GM12878 (cell line): ENCODE results near the gene SOAT2. TPM values are rescaled to one million over a fixed set of nuclear protein-coding genes. Genes with fewer than 3 reads are reported as not detected.

ENCODE experiments used
- ATAC-seq: fragments of 200-7000 bp; cut with Tn5 transposase; 3 replicates; pipeline ENCODE4 v1.9.1; 2020; ENCODE audit warnings: mild to moderate bottlenecking, moderate library complexity
- BruUV-seq: library from RNA; stranded (reverse); fragments of 400-500 nt; replicated peaks from 2 replicates; lab custom pipeline; 2021; lab: Mats Ljungman, UMichigan
- CTCF ChIA-PET: fragments of 300-600 bp; sonication (Branson Sonifier 250); formaldehyde crosslinking; extraction: SDS; loops from one replicate; lab custom pipeline; 2021; ENCODE audit warnings: inconsistent platforms; lab: Yijun Ruan, JAX
- POLR2A ChIA-PET: fragments of 350-600 bp; formaldehyde crosslinking; extraction: SDS; loops from one replicate; lab custom pipeline; 2021; ENCODE audit warnings: inconsistent platforms; lab: Charles Lee
- RAD21 ChIA-PET: fragments of 300-600 bp; sonication (Branson Sonifier 250); formaldehyde crosslinking; loops from one replicate; lab custom pipeline; 2023; ENCODE audit warnings: antibody characterized with exemption; ENCODE audit not compliant: unreplicated experiment; lab: Charles Lee
- SMC1A ChIA-PET: fragments of 300-600 bp; sonication (Branson Sonifier 250); formaldehyde crosslinking; loops from one replicate; lab custom pipeline; 2023; ENCODE audit not compliant: unreplicated experiment, uncharacterized antibody; lab: Charles Lee
- DNase-seq: peaks from one replicate; pipeline ENCODE4 v3.0.0-alpha.2; 2011; ENCODE audit warnings: low read depth, low spot score
- FAIRE-seq: peaks from 3 replicates; lab custom pipeline; 2011; peaks lifted over from hg19 to GRCh38; lab: Jason Lieb, UNC
- H2AFZ ChIP-seq: 2 replicates; pipeline ENCODE4 v1.6.0; 2011; ENCODE audit warnings: low read depth, low read length, control low read depth; ENCODE audit not compliant: control insufficient read depth
- H3K27ac ChIP-seq: 2 replicates; pipeline ENCODE4 v1.5.1; 2011; ENCODE audit warnings: control low read depth; ENCODE audit not compliant: control insufficient read depth, insufficient read depth
- H3K27me3 ChIP-seq, 2 experiments: replicated peaks in 1 of 2; 2 replicates each; pipeline versions ENCODE4 v1.6.0 to v1.6.1; 2011; ENCODE audit warnings: low read length in 1 of 2; ENCODE audit not compliant: control insufficient read depth in 2 of 2, insufficient read depth in 2 of 2
- H3K36me3 ChIP-seq, 2 experiments: 2 replicates each; pipeline ENCODE4 v1.5.1; 2011; ENCODE audit warnings: low read length in 1 of 2; ENCODE audit not compliant: control insufficient read depth in 2 of 2, insufficient read depth in 2 of 2
- H3K4me1 ChIP-seq: 2 replicates; pipeline ENCODE4 v1.6.1; 2011; ENCODE audit warnings: mild to moderate bottlenecking, low read length, moderate library complexity, mixed read lengths; ENCODE audit not compliant: control insufficient read depth, insufficient read depth
- H3K4me2 ChIP-seq: 2 replicates; pipeline ENCODE4 v1.6.0; 2011; ENCODE audit warnings: control low read depth; ENCODE audit not compliant: control insufficient read depth, insufficient read depth
- H3K4me3 ChIP-seq: fragments of 200-600 bp; sonication (generic); 2 replicates; pipeline ENCODE4 v1.5.1; 2016
- H3K79me2 ChIP-seq: 2 replicates; pipeline ENCODE4 v1.6.0; 2011; ENCODE audit warnings: low read length; ENCODE audit not compliant: control insufficient read depth, insufficient read depth
- H3K9ac ChIP-seq: 2 replicates; pipeline ENCODE4 v1.8.0; 2011; ENCODE audit warnings: low read length, control low read depth, mixed read lengths; ENCODE audit not compliant: control insufficient read depth, insufficient read depth
- H3K9me3 ChIP-seq: replicated peaks from 3 replicates; pipeline ENCODE4 v1.5.1; 2011; ENCODE audit warnings: mild to moderate bottlenecking, low read length; ENCODE audit not compliant: control insufficient read depth, insufficient read depth
- H4K20me1 ChIP-seq: 2 replicates; pipeline ENCODE4 v1.6.0; 2011; ENCODE audit not compliant: control insufficient read depth, insufficient read depth
- ATF7 ChIP-seq: fragments of 450-650 bp; IDR thresholded peaks from 2 replicates; pipeline ENCODE4 v1.6.1; 2016; ENCODE audit warnings: low read depth, mild to moderate bottlenecking
- GATAD2B ChIP-seq: fragments of 450-650 bp; conservative IDR thresholded peaks from 2 replicates; pipeline ENCODE4 v1.6.1; 2017; ENCODE audit warnings: low read depth, mild to moderate bottlenecking, moderate library complexity
- IKZF1 ChIP-seq: fragments of 450-650 bp; conservative IDR thresholded peaks from 2 replicates; pipeline ENCODE4 v1.6.1; 2017; ENCODE audit warnings: antibody characterized with exemption, mild to moderate bottlenecking
- POLR2AphosphoS5 ChIP-seq: IDR thresholded peaks from 2 replicates; pipeline ENCODE4 v1.6.1; 2011; ENCODE audit warnings: mild to moderate bottlenecking, low read length, inconsistent platforms
- RB1 ChIP-seq: fragments of 450-650 bp; formaldehyde crosslinking; IDR thresholded peaks from 2 replicates; pipeline ENCODE4 v1.6.1; 2017; ENCODE audit warnings: mild to moderate bottlenecking, borderline replicate concordance
- RUNX3 ChIP-seq: IDR thresholded peaks from 2 replicates; pipeline ENCODE4 v1.6.1; 2012; ENCODE audit warnings: low read length, inconsistent platforms
- SPI1 ChIP-seq: IDR thresholded peaks from 2 replicates; pipeline ENCODE4 v1.6.1; 2011; ENCODE audit warnings: low read depth, mild to moderate bottlenecking, low read length, moderate library complexity, borderline replicate concordance; ENCODE audit not compliant: insufficient read depth
- WGBS: methylation state at CpG from one replicate; pipeline ENCODE4 v1.1.6; 2016; ENCODE audit warnings: low lambda C conversion rate; ENCODE audit not compliant: insufficient replicate concordance, insufficient coverage; ENCODE audit errors: missing lambda C conversion rate; 5-methylcytosine and 5-hydroxymethylcytosine counted together
- in situ Hi-C: fragments of 300-500 bp; cut with MboI; formaldehyde crosslinking; loops from 9 replicates; pipeline ENCODE4 v1.14.3; 2018; ENCODE audit warnings: mixed read lengths
- intact Hi-C: fragments of 100-400 bp; cut with micrococcal nuclease; formaldehyde crosslinking; loops from one replicate; pipeline ENCODE4 v1.14.2; 2022; ENCODE audit not compliant: unreplicated experiment
- polyA plus RNA-seq, 11 experiments: library from polyadenylated mRNA; depleted of rRNA in 4 of 11; unstranded in 6 of 11; stranded (reverse) in 5 of 11; fragments of >200 nt; fragmentation: Nextera tagmentation in 4 of 11; fragmentation: Illumina TruSeq in 1 of 11; extraction: Ambion mirVana in 4 of 11; extraction: Trizol in 1 of 11; gene quantifications; 1 replicate in 1 of 11; 2 replicates in 10 of 11; pipeline versions ENCODE4 v1.2.1 to v1.2.3, GENCODE V29; 2011 to 2016; ENCODE audit warnings: inconsistent platforms in 2 of 11, missing spikeins in 2 of 11, low read depth in 1 of 11
- total RNA-seq, 4 experiments: library from RNA; depleted of rRNA in 3 of 4; stranded (reverse); fragments of >200 nt in 3 of 4; fragmentation: Illumina TruSeq in 1 of 4; extraction: Trizol in 1 of 4; gene quantifications; 2 replicates each; pipeline versions ENCODE4 v1.2.1 to v1.2.3, GENCODE V29; 2013 to 2021
- TF ChIP-seq, protein P1 (sequence below): fragments of 450-650 bp; IDR thresholded peaks from 2 replicates; pipeline ENCODE4 v1.6.1; 2017; ENCODE audit warnings: mild to moderate bottlenecking, moderate library complexity

SOAT2 gene
- total and polyA plus RNA-seq, 10 of the 15 experiments (the other 5 are each of a cell fraction or from before 2014, with no cell fraction given) = 0.08 to 1.7 (median 0.69) TPM

- no peak overlapping the region for H3K4me3 ChIP-seq
- POLR2A ChIA-PET = interaction anchor here (0.7 to 1.9 kb wide), 3 partner anchors 9 to 32 kb away, joined by 4 to 7 read pairs (median 4); partner anchors contain the start of gene SOAT2
- WGBS = 47% methylated on average over 6 of the region's 6 CpGs
These were observed 9.4 kb upstream of the SOAT2 start for GRCh38 chr12:53093777-53094393.

More at GRCh38 chr12:53093777-53094393, 9.4 kb upstream of the SOAT2 start:
- RAD21 ChIA-PET = interaction anchor here (0.6 kb wide), 1 partner anchor 66 kb away, joined by 3 read pairs; no protein-coding TSS in a partner anchor
- Histone ChIP-seq H3K9me3 (no peaks in the 10 kb centered on the region), H3K4me2 (no peak overlapping the region), H4K20me1 (no peaks in the 10 kb centered on the region), H3K9ac (no peak overlapping the region), H3K36me3 (no peaks in the 10 kb centered on the region), H3K27me3 (peaks cover 0 to 3% of the 10 kb centered on the region in 2 experiments; a peak in 3 of 4 replicates), H3K4me1 (peaks cover 6% of the 10 kb centered on the region), H3K27ac (no peak overlapping the region), H3K79me2 (no peaks in the 10 kb centered on the region), H2AFZ (0 out of 2 replicates have a peak overlapping the region, but pooled peaks have one; percentile 29)
- in situ Hi-C loops = no loop called here
- CTCF ChIA-PET = interaction anchor here (0.9 to 11.8 kb wide), 4 partner anchors 9 to 40 kb away, joined by 3 to 177 read pairs (median 14); partner anchors contain the start of gene SPRYD3
- FAIRE-seq = no peak
- TF ChIP-seq IKZF1 (0 out of 2 replicates have a peak, but pooled peaks have one; percentile 6), SPI1 (peak; percentile 67), ATF7 (0 out of 2 replicates have a peak, but pooled peaks have one; percentile 31), POLR2AphosphoS5 (no peak), GATAD2B (no peak), RB1 (no peak), RUNX3 (0 out of 2 replicates have a peak, but pooled peaks have one; percentile 8)
- TF ChIP-seq, protein P1, sequence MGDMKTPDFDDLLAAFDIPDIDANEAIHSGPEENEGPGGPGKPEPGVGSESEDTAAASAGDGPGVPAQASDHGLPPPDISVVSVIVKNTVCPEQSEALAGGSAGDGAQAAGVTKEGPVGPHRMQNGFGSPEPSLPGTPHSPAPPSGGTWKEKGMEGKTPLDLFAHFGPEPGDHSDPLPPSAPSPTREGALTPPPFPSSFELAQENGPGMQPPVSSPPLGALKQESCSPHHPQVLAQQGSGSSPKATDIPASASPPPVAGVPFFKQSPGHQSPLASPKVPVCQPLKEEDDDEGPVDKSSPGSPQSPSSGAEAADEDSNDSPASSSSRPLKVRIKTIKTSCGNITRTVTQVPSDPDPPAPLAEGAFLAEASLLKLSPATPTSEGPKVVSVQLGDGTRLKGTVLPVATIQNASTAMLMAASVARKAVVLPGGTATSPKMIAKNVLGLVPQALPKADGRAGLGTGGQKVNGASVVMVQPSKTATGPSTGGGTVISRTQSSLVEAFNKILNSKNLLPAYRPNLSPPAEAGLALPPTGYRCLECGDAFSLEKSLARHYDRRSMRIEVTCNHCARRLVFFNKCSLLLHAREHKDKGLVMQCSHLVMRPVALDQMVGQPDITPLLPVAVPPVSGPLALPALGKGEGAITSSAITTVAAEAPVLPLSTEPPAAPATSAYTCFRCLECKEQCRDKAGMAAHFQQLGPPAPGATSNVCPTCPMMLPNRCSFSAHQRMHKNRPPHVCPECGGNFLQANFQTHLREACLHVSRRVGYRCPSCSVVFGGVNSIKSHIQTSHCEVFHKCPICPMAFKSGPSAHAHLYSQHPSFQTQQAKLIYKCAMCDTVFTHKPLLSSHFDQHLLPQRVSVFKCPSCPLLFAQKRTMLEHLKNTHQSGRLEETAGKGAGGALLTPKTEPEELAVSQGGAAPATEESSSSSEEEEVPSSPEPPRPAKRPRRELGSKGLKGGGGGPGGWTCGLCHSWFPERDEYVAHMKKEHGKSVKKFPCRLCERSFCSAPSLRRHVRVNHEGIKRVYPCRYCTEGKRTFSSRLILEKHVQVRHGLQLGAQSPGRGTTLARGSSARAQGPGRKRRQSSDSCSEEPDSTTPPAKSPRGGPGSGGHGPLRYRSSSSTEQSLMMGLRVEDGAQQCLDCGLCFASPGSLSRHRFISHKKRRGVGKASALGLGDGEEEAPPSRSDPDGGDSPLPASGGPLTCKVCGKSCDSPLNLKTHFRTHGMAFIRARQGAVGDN = 0 out of 2 replicates have a peak, but pooled peaks have one; percentile 26
- intact Hi-C loops = no loop called here
- SMC1A ChIA-PET = interaction anchor here (0.6 to 1.7 kb wide), 5 partner anchors 15 to 89 kb away, joined by 3 to 13 read pairs (median 4); partner anchors contain the start of gene SPRYD3
- no peak for DNase-seq
- peak; percentile 68 for ATAC-seq
- no TSS peak for BruUV-seq
